HEK293T (cell line): ENCODE measurements around the gene RNF207.

Source experiments
- CTCF ChIA-PET: fragments of 350-600 bp; formaldehyde crosslinking; extraction: SDS; loops from one replicate; lab custom pipeline; 2021; ENCODE audit warnings: antibody characterized with exemption, inconsistent platforms; lab: Yijun Ruan, JAX
- POLR2A ChIA-PET: fragments of 350-600 bp; formaldehyde crosslinking; extraction: SDS; loops from one replicate; lab custom pipeline; 2020; ENCODE audit warnings: antibody characterized with exemption, inconsistent platforms; lab: Yijun Ruan, JAX
- DNase-seq: peaks from one replicate; pipeline ENCODE4 v3.0.0; 2012; ENCODE audit warnings: mixed read lengths; ENCODE audit errors: extremely low spot score
- ARNT ChIP-seq: fragments of 450-650 bp; IDR thresholded peaks from 2 replicates; pipeline ENCODE4 v1.6.1; 2017; ENCODE audit warnings: mild to moderate bottlenecking
- BHLHE40 ChIP-seq: fragments of 450-650 bp; IDR thresholded peaks from 2 replicates; pipeline ENCODE4 v1.6.1; 2016; ENCODE audit warnings: mild to moderate bottlenecking, moderate library complexity, borderline replicate concordance
- CTBP1 ChIP-seq: fragments of 450-650 bp; IDR thresholded peaks from 2 replicates; pipeline ENCODE4 v1.6.1; 2016; ENCODE audit warnings: borderline replicate concordance
- ELF4 ChIP-seq: fragments of 450-650 bp; IDR thresholded peaks from 2 replicates; pipeline ENCODE4 v1.6.1; 2017; ENCODE audit warnings: antibody characterized with exemption
- FOXA1 ChIP-seq: fragments of 450-650 bp; IDR thresholded peaks from 2 replicates; pipeline ENCODE4 v1.6.1; 2016; ENCODE audit warnings: mild to moderate bottlenecking
- FOXK2 ChIP-seq: fragments of 450-650 bp; IDR thresholded peaks from 2 replicates; pipeline ENCODE4 v1.6.1; 2016; ENCODE audit warnings: mild to moderate bottlenecking
- FOXM1 ChIP-seq: fragments of 450-650 bp; IDR thresholded peaks from 2 replicates; pipeline ENCODE4 v1.6.1; 2017; ENCODE audit warnings: mild to moderate bottlenecking, borderline replicate concordance
- HDGF ChIP-seq: fragments of 450-650 bp; IDR thresholded peaks from 2 replicates; pipeline ENCODE4 v1.6.1; 2017; ENCODE audit warnings: antibody characterized with exemption, borderline replicate concordance
- L3MBTL2 ChIP-seq: fragments of 450-650 bp; conservative IDR thresholded peaks from 2 replicates; pipeline ENCODE4 v1.6.1; 2016; ENCODE audit warnings: mild to moderate bottlenecking
- LEF1 ChIP-seq: fragments of 450-650 bp; IDR thresholded peaks from 2 replicates; pipeline ENCODE4 v1.6.1; 2017; ENCODE audit warnings: mild to moderate bottlenecking, borderline replicate concordance
- NFRKB ChIP-seq: fragments of 450-650 bp; IDR thresholded peaks from 2 replicates; pipeline ENCODE4 v1.6.1; 2016; ENCODE audit warnings: mild to moderate bottlenecking, moderate library complexity
- PKNOX1 ChIP-seq: fragments of 450-650 bp; IDR thresholded peaks from 2 replicates; pipeline ENCODE4 v1.6.1; 2016
- SP1 ChIP-seq: fragments of 450-650 bp; IDR thresholded peaks from 2 replicates; pipeline ENCODE4 v1.6.1; 2017
- SUZ12 ChIP-seq: fragments of 450-650 bp; IDR thresholded peaks from 2 replicates; pipeline ENCODE4 v1.6.1; 2016; ENCODE audit warnings: mild to moderate bottlenecking
- TARDBP ChIP-seq: fragments of 450-650 bp; IDR thresholded peaks from 2 replicates; pipeline ENCODE4 v1.6.1; 2016
- ZNF384 ChIP-seq: fragments of 450-650 bp; IDR thresholded peaks from 2 replicates; pipeline ENCODE4 v1.6.1; 2016

RNF207 gene

DNA sequence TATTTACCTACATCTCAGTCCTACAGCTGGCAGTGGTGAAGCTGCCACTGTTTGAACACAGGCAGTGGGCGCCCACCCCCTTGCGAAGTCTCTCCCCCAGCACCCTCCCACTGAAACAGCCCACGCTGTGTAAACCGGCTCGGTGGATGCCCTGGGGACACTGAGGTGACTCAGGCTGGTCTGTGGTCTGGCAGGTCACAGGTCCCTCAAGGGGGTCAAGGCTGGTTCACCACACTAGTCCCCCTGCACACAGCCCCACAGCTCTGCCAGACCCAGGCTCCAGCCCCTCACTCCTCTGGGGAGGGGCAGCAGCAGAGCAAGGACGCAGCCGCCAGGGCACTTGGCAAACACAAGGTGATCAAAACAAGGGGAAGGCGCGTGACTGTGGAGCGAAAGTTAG lies 33.4 kb upstream of the RNF207 start:
- ChIA-PET POLR2A (no interaction called here), CTCF (no interaction called here)
- no peak for DNase-seq
- no peak for TF ChIP-seq HDGF
- no peak for TF ChIP-seq FOXM1
- TF ChIP-seq LEF1: no peak
- TF ChIP-seq CTBP1: no peak

DNA sequence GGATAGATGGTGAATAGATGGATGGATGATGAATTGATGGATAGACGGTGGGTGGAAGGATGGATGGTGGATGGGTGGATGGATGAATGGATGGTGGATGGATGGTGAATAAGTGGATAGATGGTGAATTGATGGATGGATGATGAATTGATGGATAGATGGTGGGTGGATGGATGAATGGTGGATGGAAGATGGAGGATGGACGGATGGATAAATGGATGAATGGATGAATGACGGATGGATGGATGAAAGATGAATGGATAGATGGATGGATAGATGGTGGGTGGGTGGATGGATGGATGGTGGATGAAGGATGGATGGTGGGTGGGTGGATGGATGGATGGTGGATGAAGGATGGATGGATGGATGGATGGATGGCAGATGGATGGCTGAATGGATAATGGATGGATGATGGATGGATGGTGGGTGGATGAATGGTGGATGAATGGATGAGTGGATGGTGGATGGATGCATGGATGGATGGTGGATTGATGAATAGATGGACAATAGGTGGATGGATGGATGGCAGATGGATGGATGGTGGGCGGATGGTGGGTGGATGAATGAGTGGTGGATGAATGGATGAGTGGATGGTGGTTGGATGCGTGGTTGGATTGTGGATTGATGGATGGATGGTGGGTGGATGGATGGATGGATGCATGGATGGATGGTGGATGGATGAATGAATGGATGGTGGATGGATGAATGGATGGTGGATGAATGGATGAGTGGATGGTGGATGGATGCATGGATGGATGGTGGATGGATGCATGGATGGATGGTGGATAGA lies 31.1 kb upstream of the RNF207 start:
- CTCF ChIA-PET: no interaction called here
- POLR2A ChIA-PET: no interaction called here
- TF ChIP-seq ELF4 (no peak), SP1 (no peak)
- no peak for DNase-seq

GRCh38 chr1:6175411-6175828 lies 30.5 kb upstream of the RNF207 start:
- ChIA-PET POLR2A (no interaction called here), CTCF (no interaction called here)
- TF ChIP-seq ARNT (no peak), FOXK2 (no peak), ZNF384 (no peak), SP1 (no peak), SUZ12 (no peak), CTBP1 (no peak), HDGF (no peak)
- no peak for DNase-seq

- TF ChIP-seq ELF4: no peak
- TF ChIP-seq PKNOX1: no peak
- CTCF ChIA-PET: interaction anchor here (2.2 kb wide), 1 partner anchor 9 kb away, joined by 6 read pairs; no protein-coding TSS in a partner anchor
- POLR2A ChIA-PET: interaction anchor here (0.7 kb wide), 1 partner anchor 30 kb away, joined by 3 read pairs; no protein-coding TSS in a partner anchor
- no peak for DNase-seq
Observed at GRCh38 chr1:6176779-6177178, 29.1 kb upstream of the RNF207 start.

DNA sequence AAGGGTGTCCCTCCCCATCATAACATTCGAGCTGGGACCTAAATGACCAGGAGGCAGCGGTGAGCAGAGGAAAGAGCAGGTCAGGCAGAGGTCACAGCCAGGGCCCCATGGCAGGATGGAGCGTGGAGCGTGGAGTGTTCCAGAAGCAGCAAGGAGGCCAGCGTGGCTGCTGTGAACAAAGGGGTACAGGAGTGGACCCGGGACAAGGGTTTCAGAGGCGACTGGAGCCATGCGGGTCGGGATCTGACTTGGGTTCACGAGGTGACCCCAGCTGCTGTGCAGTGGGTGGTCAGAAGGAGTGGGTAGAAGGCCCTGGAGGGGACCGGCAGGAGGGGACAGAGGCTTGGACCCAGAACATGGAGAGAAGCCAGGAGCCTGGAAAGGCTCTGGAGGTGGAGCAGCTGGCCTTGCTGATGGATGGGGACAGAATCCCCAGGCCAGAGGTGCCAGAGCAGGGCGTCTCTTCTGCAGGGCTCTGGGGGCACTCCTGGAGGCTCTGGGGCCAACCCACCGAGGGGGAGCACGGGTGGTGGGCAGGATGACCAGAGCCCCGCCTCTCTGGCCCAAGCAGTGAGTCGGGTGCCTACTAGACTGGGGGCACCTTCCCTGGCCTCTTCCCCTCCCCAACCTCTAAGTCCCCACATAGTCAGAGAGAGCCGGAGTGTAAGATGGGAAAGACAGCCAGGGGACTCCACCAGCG lies 28.1 kb upstream of the RNF207 start:
- CTCF ChIA-PET: interaction anchor here (2.2 kb wide), 1 partner anchor 8 kb away, joined by 6 read pairs; no protein-coding TSS in a partner anchor
- POLR2A ChIA-PET: no interaction called here
- no peak for TF ChIP-seq CTBP1
- no peak for TF ChIP-seq SUZ12
- TF ChIP-seq LEF1: no peak
- no peak for TF ChIP-seq TARDBP
- TF ChIP-seq FOXM1: no peak
- TF ChIP-seq FOXA1: no peak
- TF ChIP-seq ELF4: no peak
- TF ChIP-seq SP1: no peak
- no peak for TF ChIP-seq FOXK2
- TF ChIP-seq L3MBTL2: no peak
- TF ChIP-seq NFRKB: no peak
- no peak for TF ChIP-seq ZNF384
- TF ChIP-seq PKNOX1: no peak
- no peak for TF ChIP-seq HDGF
- no peak for TF ChIP-seq ARNT
- TF ChIP-seq BHLHE40: no peak
- DNase-seq: no peak

GRCh38 chr1:6178751-6179563 lies 27.0 kb upstream of the RNF207 start:
- no peak for TF ChIP-seq SP1
- no peak for TF ChIP-seq ARNT
- TF ChIP-seq LEF1: no peak
- TF ChIP-seq FOXK2: no peak
- no peak for TF ChIP-seq TARDBP
- TF ChIP-seq CTBP1: no peak
- no peak for TF ChIP-seq ELF4
- no peak for TF ChIP-seq PKNOX1
- TF ChIP-seq BHLHE40: no peak
- no peak for TF ChIP-seq FOXA1
- TF ChIP-seq FOXM1: no peak
- no peak for TF ChIP-seq HDGF
- TF ChIP-seq SUZ12: no peak
- no peak for TF ChIP-seq NFRKB
- ChIA-PET CTCF (interaction anchor here (1.4 kb wide), 1 partner anchor 26 kb away, joined by 5 read pairs; no protein-coding TSS in a partner anchor), POLR2A (no interaction called here)
- no peak for DNase-seq
